K562 (cell line): Measurements from ENCODE around the gene CREB3L4. TPM values are rescaled to one million over a fixed set of nuclear protein-coding genes. Genes with fewer than 3 reads are reported as not detected.

ENCODE experiments used
- ATAC-seq: fragments of 200-7000 bp; cut with Tn5 transposase; 3 replicates; pipeline ENCODE4 v1.9.1; 2020; ENCODE audit warnings: moderate library complexity
- BruUV-seq: library from RNA; stranded (reverse); fragments of 400-500 nt; replicated peaks from 2 replicates; lab custom pipeline; 2021; lab: Mats Ljungman, UMichigan
- CTCF ChIA-PET: fragments of 300-600 bp; formaldehyde crosslinking; extraction: SDS; loops from one replicate; lab custom pipeline; 2021; ENCODE audit warnings: low intra/inter-chr PET ratio; lab: Yijun Ruan, JAX
- POLR2A ChIA-PET: fragments of 300-600, 350-650 bp; sonication (Branson Sonifier 250); formaldehyde crosslinking; extraction: SDS; loops from one replicate; lab custom pipeline; 2021; ENCODE audit warnings: antibody characterized with exemption, inconsistent platforms; lab: Yijun Ruan, JAX
- DNase-seq, 4 experiments: peaks; one replicate each; pipeline versions ENCODE4 v3.0.0 to v3.0.0-alpha.2; 2011 to 2018; ENCODE audit warnings: low spot score in 3 of 4, mixed read lengths in 3 of 4; ENCODE audit errors: extremely low read depth in 1 of 4
- FAIRE-seq: peaks from 2 replicates; lab custom pipeline; 2011; peaks lifted over from hg19 to GRCh38; lab: Jason Lieb, UNC
- H2AFZ ChIP-seq: 2 replicates; pipeline ENCODE4 v1.6.0; 2011; ENCODE audit warnings: low read depth, low read length, control low read depth, inconsistent platforms
- H3K27ac ChIP-seq: fragments of 200-600 bp; 3 replicates; pipeline ENCODE4 v1.8.0; 2011; ENCODE audit warnings: low read depth, mild to moderate bottlenecking, control low read depth, inconsistent platforms, low read length, moderate library complexity, mixed read lengths; ENCODE audit errors: extremely low read depth
- H3K27me3 ChIP-seq, 2 experiments: fragments of 300-600 bp in 1 of 2; 2 replicates in 1 of 2; 3 replicates in 1 of 2; pipeline versions ENCODE4 v1.6.0 to v1.8.0; 2011; ENCODE audit warnings: inconsistent platforms in 2 of 2, low read length in 2 of 2, mild to moderate bottlenecking in 1 of 2, mixed read lengths in 1 of 2, moderate library complexity in 1 of 2; ENCODE audit not compliant: control insufficient read depth in 2 of 2, insufficient read depth in 2 of 2
- H3K36me3 ChIP-seq: fragments of 300-600 bp; 3 replicates; pipeline ENCODE4 v1.8.0; 2011; ENCODE audit warnings: mild to moderate bottlenecking, low read length, inconsistent platforms; ENCODE audit not compliant: control insufficient read depth, insufficient read depth
- H3K4me1 ChIP-seq, 2 experiments: fragments of 200-600 bp in 1 of 2; replicated peaks in 1 of 2; 2 replicates in 1 of 2; 3 replicates in 1 of 2; pipeline versions ENCODE4 v1.5.1 to v1.8.0; 2011; ENCODE audit warnings: inconsistent platforms in 2 of 2, low read length in 2 of 2, mild to moderate bottlenecking in 1 of 2, mixed read lengths in 1 of 2, moderate library complexity in 1 of 2; ENCODE audit not compliant: control insufficient read depth in 2 of 2, insufficient read depth in 2 of 2
- H3K4me2 ChIP-seq: 2 replicates; pipeline ENCODE4 v1.6.1; 2011; ENCODE audit warnings: low read length, control low read depth, inconsistent platforms, mixed read lengths; ENCODE audit not compliant: insufficient read depth
- H3K4me3 ChIP-seq: fragments of 200-600 bp; sonication (generic), shearing (Covaris generic); 2 replicates; pipeline ENCODE4 v1.5.1; 2016; ENCODE audit warnings: control low read depth, inconsistent platforms
- H3K79me2 ChIP-seq: fragments of 200-600 bp; 3 replicates; pipeline ENCODE4 v1.8.0; 2011; ENCODE audit warnings: low read length, inconsistent platforms; ENCODE audit not compliant: control insufficient read depth, insufficient read depth
- H3K9ac ChIP-seq, 2 experiments: 2 replicates each; pipeline versions ENCODE4 v1.6.0 to v1.6.1; 2011; ENCODE audit warnings: low read depth in 2 of 2, low read length in 2 of 2, control low read depth in 1 of 2, inconsistent platforms in 1 of 2, mild to moderate bottlenecking in 1 of 2, mixed read lengths in 1 of 2; ENCODE audit not compliant: insufficient read depth in 1 of 2
- H3K9me1 ChIP-seq: one replicate; pipeline ENCODE4 v1.6.0; 2011; ENCODE audit warnings: inconsistent platforms, mild to moderate bottlenecking, low read length, moderate library complexity; ENCODE audit not compliant: control insufficient read depth, insufficient read depth
- H3K9me3 ChIP-seq: replicated peaks from 2 replicates; pipeline ENCODE4 v1.5.1; 2011; ENCODE audit warnings: low read depth, low read length, inconsistent platforms; ENCODE audit not compliant: control insufficient read depth, insufficient read depth
- H4K20me1 ChIP-seq: replicated peaks from 2 replicates; pipeline ENCODE4 v1.6.1; 2011; ENCODE audit warnings: low read length, inconsistent platforms, mixed read lengths; ENCODE audit not compliant: control insufficient read depth, insufficient read depth
- POLR2G ChIP-seq: fragments of 200-400 bp; formaldehyde crosslinking; IDR thresholded peaks from 2 replicates; pipeline ENCODE4 v1.6.1; 2017; ENCODE audit warnings: low read depth, mild to moderate bottlenecking, antibody characterized with exemption, low read length, moderate library complexity
- RBFOX2 ChIP-seq: fragments of 200-400 bp; formaldehyde crosslinking; IDR thresholded peaks from 2 replicates; pipeline ENCODE4 v1.6.1; 2017; ENCODE audit warnings: low read depth, mild to moderate bottlenecking, low read length, moderate library complexity
- WGBS: fragments of 100-300 bp; shearing (Covaris generic); methylation state at CpG from one replicate; pipeline ENCODE4 v1.1.6; 2016; ENCODE audit warnings: low coverage, mixed read lengths; ENCODE audit not compliant: insufficient coverage; ENCODE audit errors: missing lambda C conversion rate; 5-methylcytosine and 5-hydroxymethylcytosine counted together
- in situ Hi-C: fragments of 300-500 bp; cut with MboI; formaldehyde crosslinking; loops from 4 replicates; pipeline ENCODE4 v1.15.0; 2018; ENCODE audit warnings: inconsistent platforms, mixed read lengths
- intact Hi-C: fragments of 100-400 bp; cut with micrococcal nuclease; formaldehyde crosslinking; loops from 2 replicates; pipeline ENCODE4 v1.14.2; 2022
- polyA plus RNA-seq, 8 experiments: library from polyadenylated mRNA; depleted of rRNA in 4 of 8; stranded (reverse) in 5 of 8; unstranded in 3 of 8; fragments of >200 nt; fragmentation: Nextera tagmentation in 2 of 8; fragmentation: Illumina TruSeq in 1 of 8; extraction: Ambion mirVana in 2 of 8; extraction: Trizol in 1 of 8; gene quantifications; 2 replicates each; pipeline versions ENCODE4 v1.2.1 to v1.2.3, GENCODE V29; 2011 to 2014; ENCODE audit warnings: inconsistent platforms in 1 of 8, missing spikeins in 1 of 8
- total RNA-seq, 7 experiments: library from RNA; depleted of rRNA in 6 of 7; stranded (reverse); fragments of >200 nt in 6 of 7; fragmentation: Illumina TruSeq in 2 of 7; extraction: Trizol in 2 of 7; gene quantifications; 2 replicates each; pipeline versions ENCODE4 v1.2.1 to v1.2.3, GENCODE V29; 2011 to 2021; ENCODE audit warnings: low replicate concordance in 1 of 7
- TF ChIP-seq, protein P1 (sequence below): fragments of 250-450 bp; sonication (Bioruptor Pico); IDR thresholded peaks from 2 replicates; pipeline ENCODE4 v1.8.0; 2021; ENCODE audit warnings: mild to moderate bottlenecking, moderate library complexity

Gene CREB3L4
- total and polyA plus RNA-seq, 9 of the 15 experiments (the other 6 are each of a cell fraction or from before 2014, with no cell fraction given): 9.9 to 18.6 (median 13.9) TPM

- WGBS: 89% methylated on average over 11 of the region's 11 CpGs
- DNase-seq: no peak
- no peak overlapping the region; the same call in 1 of the 2 replicates for H3K4me2 ChIP-seq
- POLR2A ChIA-PET: interaction anchor here (1.1 to 4.9 kb wide), 6 partner anchors 13 to 37 kb away, joined by 4 to 39 read pairs (median 10); partner anchors contain the start of genes DENND4B, GATAD2B, JTB and RPS27
- H2AFZ ChIP-seq: no peak overlapping the region
- BruUV-seq: no TSS peak
- H4K20me1 ChIP-seq: peaks cover 9% of the 10 kb centered on the region; the same call in 1 of the 2 replicates
- no peak overlapping the region for H3K4me3 ChIP-seq
- CTCF ChIA-PET: no interaction called here
- peak overlapping the region in 1 of 2 experiments; percentile 46; a peak in 1 of 4 replicates for H3K9ac ChIP-seq
- intact Hi-C loops (no loop called here), in situ Hi-C loops (no loop called here)
- TF ChIP-seq, protein P1, sequence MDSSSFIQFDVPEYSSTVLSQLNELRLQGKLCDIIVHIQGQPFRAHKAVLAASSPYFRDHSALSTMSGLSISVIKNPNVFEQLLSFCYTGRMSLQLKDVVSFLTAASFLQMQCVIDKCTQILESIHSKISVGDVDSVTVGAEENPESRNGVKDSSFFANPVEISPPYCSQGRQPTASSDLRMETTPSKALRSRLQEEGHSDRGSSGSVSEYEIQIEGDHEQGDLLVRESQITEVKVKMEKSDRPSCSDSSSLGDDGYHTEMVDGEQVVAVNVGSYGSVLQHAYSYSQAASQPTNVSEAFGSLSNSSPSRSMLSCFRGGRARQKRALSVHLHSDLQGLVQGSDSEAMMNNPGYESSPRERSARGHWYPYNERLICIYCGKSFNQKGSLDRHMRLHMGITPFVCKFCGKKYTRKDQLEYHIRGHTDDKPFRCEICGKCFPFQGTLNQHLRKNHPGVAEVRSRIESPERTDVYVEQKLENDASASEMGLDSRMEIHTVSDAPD (CRISPR knock-in tag): no peak
- TF ChIP-seq POLR2G: 0 out of 2 replicates have a peak, but pooled peaks have one; percentile 21
- peak; percentile 38 for TF ChIP-seq RBFOX2
- no peaks in the 10 kb centered on the region for H3K9me1 ChIP-seq
- H3K27me3 ChIP-seq: no peaks in the 10 kb centered on the region
- H3K27ac ChIP-seq: no peak overlapping the region
- ATAC-seq: no peak
- peaks cover 28% of the 10 kb centered on the region; the same call in 2 of the 3 replicates for H3K36me3 ChIP-seq
- peaks cover 69% of the 10 kb centered on the region for H3K79me2 ChIP-seq
- no peaks in the 10 kb centered on the region for H3K9me3 ChIP-seq
- H3K4me1 ChIP-seq: peaks cover 30 to 37% of the 10 kb centered on the region in 2 experiments
- FAIRE-seq: no peak
These were observed 7.5 kb upstream of the CREB3L4 start for GRCh38 chr1:153960206-153960605.
